ENCODE data around the gene KIAA0513.

The KIAA0513 gene, protein sequence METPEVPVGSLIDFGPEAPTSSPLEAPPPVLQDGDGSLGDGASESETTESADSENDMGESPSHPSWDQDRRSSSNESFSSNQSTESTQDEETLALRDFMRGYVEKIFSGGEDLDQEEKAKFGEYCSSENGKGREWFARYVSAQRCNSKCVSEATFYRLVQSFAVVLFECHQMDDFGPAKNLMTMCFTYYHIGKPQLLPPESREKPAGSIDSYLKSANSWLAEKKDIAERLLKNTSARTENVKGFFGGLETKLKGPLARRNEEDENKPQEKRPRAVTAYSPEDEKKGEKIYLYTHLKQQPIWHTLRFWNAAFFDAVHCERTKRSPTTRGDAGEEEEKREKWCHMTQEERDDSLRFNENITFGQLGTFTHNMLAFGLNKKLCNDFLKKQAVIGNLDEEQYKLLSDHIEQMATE

DNA sequence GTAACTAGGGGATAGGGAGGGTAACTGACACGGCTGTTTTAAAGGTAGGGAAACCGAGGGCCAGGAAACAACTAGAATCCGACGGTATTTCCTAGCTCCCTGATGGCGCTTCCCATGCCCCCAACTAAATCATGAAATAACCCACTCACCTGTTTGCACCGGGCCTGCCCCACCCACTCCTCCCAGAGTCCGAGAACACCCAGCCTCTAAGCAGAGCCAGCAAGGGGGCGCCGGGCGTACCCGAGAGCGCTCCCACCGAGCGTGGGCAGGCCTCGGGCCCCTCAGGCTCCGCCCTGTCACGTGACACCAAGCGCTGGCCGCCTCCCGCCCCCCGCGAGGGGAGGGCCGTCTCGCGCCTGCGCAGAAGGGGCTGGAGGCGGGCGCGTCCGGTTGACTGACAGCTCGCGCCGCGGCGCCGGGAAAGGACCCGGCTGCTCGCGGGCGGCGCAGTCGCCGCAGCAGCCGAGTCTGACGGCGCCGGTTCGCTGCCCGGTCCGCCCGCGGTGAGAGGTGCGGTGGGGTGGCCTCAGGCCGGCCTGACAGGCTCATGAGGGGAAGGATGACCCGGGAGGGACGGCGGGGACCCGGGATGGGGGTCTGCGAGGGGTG lies at the start of gene KIAA0513:
Gene KIAA0513, plus strand, starts transcription at position 447 of the 609 bp plus-strand sequence. CDS start 39,277 bp downstream, outside the sequence.
- DNase-seq: peak; percentile 94

DNA sequence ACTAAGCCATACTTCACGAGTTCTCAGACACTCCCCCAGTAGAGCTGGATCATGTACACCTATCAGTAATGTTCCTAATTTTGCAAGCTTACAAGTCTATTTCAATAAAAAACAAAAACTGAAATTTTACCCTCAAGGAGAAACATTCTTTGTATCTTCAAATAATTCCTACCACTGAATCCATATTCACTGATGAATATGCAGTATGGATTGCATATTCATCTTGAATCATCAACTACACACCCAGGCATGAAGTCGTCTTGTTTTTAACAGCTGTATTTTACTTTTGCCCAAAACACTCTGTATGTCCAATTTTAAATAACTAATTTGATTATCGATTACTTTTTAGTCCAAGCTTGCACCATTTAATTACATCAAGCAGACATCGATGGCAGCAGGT lies 48.1 kb upstream of the KIAA0513 start:
- no peak for DNase-seq

DNA sequence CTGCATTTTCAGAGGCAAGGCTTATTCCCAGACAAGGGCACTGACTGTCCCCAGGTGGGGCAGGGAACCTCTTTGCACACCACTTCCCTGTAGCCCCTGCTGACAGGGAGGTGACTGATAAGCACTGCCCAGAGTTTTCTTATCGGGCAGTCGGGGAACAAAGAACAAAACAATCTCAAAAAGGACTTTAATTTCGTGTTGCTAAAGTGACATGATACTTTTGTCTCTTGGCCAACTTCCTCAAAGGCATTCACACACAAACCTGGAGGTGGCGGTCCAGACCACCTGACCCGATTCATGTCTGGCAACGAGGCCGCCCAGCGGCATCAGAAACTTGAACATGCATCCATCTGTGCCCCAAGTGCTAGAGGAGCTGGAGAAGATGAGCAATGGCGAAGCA lies 45.2 kb upstream of the KIAA0513 start:
- DNase-seq: peak; percentile 38

DNA sequence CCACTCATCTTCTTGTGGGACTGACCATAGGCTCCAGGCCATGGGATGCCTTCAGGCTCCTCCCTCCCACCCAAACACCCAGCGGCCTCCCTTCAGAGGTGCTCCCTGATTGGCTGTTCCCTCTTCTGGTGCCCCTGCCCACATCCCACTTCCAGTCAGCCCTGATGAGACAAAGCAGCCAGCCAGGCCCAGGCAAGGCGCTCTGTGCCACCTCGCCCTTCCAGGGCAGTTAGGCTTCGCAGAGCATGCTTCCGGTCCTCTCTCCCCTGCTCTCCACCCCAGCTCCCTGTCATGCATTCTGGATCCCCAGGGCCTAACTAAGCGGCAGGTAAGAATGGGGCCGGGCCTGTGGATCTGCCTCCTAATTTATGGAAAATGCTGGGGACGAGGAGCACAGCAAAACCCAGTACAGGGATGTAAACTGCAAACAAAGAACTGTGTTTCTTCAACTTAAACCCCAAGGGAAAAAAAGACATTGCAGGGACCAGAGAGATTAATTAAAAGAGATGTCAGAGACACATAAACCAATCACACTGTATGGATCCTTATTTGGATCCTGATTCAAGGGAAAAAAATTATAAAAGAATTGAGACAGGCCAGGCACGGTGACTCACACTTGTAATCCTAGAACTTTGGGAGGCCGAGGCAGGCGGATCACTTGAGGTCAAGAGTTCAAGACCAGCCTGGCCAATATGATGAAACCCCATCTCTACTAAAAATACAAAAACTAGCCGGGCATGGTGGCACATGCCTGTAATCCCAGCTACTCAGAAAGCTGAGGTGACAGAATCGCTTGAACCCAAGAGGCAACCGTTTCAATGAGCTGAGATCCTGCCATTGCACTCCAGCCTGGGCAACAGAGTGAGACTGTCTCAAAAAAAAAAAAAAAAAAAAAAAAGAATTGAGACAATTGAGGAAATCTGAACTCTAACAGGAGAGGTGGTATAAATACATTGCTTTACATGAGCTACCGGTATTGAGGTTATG lies 42.2 kb upstream of the KIAA0513 start:
- DNase-seq: no peak

DNA sequence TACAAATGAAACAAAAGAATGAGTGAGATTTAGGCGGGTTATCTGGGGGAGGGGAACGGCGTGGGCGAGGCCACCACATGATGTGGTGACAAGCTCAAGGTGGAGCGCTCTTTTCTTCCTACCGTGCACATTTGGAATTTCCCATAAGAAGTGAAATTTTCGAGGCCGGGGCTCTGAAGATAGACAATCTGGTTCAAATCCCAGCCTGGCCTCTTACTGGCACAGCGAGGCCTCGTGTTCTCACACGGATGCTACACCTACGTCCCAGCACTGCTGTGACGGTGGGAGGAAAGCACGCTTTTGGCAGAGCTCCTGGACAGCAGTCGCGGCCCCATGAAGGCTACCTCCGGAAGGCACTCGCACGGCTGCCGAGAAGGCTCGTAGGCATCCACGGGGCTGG lies 41.5 kb upstream of the KIAA0513 start:
- no peak for DNase-seq

DNA sequence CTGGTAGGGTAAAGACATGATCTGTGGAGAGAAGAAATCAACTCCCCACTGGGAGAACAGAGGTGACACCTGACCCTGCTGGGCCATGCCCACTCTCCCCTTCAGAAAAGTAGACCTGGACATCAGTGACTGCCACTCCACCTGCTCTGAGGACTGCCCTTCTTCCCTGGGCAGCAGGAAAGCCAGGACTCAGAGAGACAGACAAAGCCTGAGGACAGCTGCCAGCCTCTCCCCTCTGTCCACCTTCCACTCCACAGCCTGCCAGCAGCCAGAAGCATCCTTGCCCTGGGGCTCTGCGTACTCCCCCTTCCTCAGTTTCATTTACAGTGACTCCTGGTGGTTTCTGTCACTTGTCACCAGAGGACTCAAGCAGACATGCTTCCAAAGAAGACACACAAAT lies 40.7 kb upstream of the KIAA0513 start:
- no peak for DNase-seq

DNA sequence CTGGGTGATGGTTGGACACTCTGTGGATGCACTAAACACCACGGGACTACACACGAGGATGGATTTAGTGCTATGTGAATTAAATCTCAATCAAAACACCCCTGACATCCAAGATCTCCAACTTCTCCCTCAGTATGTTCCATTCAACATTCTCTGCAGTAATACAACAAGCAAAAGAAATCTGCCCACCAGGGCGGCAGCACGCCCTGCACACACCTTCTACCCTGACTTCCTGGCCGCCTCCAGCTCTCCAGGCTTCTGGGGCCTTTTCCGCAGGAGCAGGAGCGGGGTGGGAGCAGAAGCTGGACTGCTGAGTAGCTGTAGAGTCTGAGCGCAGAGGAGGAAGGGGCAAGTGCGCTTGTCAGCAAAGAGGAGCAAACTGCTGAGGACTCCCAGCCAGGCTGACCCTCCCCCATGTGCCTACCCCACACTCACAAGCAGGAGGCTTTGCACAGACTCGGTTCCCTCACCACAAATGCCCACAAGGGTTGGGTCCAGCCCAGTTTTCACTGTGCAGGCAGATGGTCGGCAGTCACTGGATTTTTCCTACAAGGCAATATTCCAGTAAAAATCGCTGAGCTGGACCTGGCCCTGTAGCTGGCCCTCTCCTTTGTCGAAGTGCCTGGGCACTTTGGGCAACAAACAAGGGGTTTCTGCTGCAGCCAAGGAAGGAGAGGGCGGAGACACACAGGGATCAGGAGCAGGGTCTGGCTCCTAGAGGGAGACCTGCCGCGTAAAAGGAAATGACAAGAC lies 39.1 kb upstream of the KIAA0513 start:
- DNase-seq: no peak

DNA sequence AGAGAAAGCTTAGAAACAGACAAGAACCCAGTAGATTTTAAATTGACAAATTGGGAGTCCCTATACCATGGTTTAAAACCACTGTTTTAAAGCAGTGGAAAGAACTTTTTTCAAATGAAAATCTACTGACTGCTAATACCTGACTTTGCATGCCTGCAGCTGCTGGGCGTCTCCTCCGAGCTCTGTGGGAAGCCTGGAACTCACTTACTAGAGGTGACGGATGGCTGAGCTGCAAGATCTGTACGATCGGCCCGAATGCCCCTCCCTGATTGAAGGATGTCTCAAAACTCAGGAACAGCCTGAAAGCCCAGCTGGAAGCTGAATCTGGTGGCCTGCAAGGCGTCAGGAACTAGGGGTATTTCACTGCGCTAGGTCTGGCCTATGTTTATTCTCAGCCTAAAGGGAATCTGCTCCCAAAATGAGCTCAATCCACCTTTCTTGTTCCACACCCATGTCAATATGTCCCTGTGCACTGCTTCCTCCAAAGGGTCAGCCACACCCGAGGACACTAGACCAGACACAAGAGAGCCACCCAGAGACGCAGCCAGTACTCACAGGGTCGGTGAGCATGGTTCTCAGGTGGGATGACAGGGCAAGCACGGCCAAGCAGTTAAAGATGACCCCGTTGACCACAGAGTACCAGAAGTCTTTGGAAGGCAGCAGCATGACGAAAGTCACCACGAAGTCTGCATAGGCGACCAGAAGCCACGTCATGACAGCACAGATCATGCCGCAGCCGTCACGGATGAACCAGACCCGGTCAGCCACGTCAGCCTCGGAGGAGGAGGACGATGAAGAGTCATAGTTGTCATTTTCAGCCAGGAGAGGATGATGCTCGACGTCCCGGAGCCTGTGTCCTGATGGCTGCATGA lies 37.6 kb upstream of the KIAA0513 start:
- DNase-seq: no peak

DNA sequence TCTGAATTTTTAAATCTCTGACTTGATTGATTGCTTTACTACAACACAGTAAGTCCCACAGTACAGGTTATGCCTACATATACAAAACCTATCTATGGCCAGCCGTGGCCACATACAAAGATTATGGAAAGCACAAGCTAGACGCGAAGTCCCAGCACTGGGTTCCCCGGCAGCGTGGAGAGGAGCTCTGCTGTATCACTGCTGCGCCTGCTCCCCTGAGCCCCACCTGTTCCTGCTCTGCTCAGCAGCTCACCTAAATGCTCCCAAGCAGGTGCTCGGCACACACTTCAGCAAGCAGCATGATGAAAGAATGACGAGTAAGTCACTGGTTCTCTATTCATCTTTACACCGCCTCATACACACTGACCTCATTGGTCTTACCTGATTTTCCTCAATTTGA lies 36.8 kb upstream of the KIAA0513 start:
- no peak for DNase-seq

DNA sequence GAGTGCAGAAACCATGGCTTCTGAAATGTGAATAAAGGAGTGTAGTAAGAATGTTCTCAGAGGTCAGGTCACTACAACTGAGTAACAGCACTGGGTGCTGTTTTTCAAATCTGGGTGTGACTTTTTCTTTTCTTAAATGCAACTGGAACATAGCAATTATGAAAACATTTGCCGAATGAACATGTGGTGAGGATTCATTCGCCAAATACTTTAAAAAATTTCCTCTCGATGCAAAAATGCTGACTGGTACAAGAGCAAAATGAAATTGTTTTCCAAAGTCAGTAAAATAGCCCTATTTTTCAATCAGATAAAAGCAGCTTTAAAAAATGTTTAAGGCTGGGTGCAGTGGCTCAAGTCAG lies 34.9 kb upstream of the KIAA0513 start:
- no peak for DNase-seq

DNA sequence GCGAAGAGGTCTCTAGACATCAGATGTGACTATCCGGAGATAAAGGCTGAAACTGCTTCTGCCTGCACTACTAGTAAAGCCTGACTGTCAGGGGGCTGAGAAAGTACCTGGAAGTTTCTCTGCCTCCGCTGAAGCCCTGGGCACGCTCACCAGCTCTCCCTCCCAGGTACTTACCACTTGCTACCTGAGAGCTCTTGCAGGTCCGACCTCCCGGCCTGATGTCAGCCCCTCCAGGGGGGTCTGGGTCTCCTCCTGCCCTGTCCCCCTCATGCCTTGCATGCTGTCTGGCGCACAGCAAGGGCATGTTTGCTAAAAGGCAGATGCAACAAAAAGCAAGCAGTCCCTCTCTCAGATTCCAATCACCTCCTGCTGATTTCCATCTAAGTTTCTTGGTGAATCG lies 33.7 kb upstream of the KIAA0513 start:
- DNase-seq: no peak

DNA sequence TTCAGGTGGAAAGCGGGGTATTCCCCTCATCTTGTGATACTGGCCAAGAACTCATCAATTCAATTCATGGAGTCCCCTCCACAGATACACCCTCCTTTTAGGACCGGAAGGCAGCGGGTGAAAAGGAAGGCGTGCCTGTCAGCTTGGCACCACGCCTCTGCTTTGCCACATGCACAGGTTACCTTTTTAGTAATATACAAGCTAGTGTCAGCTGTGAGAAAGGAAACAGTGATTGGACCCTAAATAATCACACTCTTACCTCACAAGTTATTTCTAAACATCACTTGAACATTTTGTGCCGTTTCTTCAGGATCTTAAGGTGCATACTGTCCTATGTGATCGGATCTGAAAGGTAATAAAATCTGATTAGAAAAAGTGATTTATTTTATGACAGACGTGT lies 31.9 kb upstream of the KIAA0513 start:
- DNase-seq: no peak

DNA sequence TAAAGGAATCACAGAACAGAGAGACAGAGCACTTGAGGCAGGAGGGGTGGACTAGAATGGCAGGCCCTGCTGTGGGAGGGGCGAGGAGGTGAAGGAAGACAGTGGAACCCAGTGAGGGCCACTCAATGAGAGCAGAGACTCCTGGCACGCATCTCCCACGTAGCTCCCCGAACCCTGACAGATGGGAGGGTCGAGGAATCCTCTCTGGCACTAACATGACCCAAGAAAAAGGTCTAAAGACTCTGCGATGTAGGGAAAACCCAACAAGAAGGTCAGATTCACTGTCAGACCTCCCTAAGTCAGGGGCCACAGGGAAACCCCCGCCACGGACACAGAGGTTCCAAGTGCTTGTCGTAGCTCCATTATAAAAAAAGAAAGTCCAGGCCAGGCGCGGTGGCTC lies 31.2 kb upstream of the KIAA0513 start:
- no peak for DNase-seq

DNA sequence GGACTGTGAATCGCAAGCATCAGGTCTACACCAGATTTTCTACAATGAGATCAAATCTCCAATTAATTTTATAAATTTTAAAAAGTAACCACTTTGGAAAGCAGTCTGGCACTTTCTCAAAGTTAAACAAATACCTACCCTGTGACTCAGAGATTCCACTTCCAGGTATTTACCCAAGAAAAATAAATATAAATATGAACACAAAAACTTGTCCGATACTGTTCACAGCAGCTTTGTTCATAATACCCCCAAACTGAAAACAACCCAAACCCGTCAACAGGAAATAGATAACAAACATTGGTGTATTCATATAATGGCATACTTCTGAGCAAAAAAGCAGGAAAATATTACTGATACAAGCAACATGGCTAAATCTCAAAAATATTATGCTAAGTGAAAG lies 28.4 kb upstream of the KIAA0513 start:
- no peak for DNase-seq

DNA sequence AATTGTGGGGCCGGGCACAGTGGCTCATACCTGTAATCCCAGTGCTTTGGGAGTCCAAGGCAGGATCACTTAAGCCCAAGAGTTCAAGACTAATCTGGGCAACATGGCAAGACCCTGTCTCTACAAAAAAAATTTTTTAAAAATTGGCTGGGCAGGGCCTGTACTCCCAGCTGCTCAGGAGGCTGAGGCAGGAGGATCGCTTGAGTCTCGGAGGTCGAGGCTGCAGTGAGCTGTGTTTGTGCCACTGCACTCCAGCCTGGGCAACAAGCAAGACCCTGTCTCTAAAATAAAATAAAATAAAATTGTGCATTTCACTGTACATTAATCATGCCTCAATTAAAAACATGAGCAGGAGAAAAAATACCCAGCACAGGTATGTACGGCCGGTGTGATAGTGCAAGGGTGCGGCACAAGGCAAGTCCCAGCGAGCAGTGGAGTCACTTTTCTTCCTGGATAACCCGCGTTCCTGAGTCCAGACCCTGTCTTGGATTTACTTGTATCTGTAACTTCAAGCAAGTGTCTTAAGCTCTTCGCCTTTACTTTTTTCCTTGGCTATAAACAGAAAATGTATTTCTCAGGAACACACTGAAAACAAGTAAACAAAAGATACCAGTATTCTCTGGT lies 27.6 kb upstream of the KIAA0513 start:
- DNase-seq: no peak

DNA sequence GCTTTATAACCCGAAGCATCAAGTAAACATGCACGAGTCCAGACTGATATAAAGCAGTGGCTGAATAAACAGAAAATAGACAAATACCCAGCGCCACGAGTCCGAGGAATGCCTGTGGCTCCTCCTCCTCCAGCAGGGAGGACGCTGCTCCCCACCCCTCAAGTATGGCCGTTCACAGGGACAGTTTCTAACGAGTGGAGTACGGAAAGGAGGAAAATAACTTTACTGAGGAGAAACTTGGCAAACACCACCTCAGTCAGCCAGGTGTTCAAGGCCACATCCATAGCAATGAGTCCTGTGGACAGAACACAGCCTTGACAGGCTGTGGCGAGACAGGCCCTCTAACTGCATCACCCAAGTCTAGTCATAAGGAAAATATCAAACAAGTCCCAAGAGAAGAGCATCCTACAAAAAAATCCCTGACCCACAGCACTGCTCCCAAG lies 25.5 kb upstream of the KIAA0513 start:
- no peak for DNase-seq

DNA sequence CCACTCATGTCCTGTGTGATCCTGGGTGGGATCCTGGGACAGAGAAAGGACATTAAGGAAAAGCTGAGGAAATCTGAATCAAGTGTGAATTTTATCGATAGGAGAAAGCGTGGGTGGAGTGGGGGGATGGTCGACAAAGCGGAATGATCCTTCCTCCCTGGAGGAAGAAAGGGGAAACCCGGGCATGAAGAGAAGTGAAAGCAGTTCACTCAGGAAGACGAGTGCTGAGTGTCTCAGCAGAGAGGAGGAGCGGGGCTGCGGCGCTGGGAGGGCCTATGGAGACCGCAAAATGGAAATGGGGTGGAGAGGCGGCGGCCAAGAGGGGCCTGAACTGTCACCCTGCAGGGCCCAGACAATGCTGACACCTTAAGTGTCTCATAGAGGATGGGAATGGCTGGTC lies 25.0 kb upstream of the KIAA0513 start:
- DNase-seq: peak; percentile 42

DNA sequence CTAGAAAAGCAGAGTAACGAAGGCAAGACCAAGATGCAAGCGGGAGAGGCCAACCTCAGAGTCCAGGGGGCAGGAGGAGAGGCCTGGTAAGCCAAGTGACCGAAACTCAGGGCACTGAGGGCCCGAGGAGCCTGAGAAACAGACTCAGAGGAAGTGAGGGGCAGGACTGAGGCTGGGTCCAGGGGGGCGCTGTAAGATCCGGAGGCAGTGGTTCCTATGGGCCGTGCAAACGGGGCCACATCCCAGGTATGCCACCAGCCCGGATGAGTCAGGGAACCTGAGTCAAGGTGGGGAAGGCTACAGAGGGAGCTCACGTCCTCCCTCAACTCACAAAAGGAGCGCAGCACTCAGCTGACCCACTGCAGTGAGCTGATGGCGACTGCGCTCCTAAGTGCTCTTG lies 24.5 kb upstream of the KIAA0513 start:
- no peak for DNase-seq

DNA sequence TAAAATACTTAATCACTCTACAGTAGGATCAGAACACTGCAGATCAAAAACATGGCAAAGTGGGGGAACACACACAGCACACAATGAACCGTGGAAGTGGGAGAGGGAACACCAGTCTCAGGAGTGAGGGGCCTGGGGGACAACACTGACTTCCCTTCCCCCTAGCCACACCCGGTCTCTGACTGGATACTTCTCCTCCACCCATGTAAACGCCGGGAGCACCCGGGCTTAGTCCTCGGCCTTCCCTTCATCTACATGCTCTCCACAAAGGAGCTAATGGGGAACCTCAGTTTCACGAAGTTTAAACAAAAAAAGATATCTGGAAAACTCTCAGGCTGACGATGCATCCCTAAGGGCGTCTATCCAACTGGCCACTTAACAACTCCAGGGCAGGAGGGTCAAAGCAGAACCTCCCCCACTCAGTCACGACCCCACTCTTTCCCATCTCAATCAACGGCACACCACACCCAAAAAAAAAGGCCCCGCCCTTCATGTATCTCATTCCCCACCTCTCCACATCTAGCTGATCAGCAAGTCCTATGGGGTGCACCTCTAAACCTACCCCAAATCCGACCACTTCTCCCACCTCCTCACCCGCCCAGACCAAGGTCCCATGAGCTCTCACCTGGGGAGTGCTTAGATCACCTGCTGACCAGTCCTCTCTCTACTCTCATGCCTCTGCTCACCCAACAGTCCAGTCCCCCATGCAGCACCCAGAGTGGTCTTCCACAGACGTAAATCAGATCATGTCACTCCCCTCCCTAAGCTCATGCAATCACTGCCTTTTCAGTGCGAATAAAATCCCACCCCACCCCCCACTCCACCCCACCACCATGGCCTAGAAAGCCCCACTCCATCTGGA lies 23.6 kb upstream of the KIAA0513 start:
- DNase-seq: no peak

DNA sequence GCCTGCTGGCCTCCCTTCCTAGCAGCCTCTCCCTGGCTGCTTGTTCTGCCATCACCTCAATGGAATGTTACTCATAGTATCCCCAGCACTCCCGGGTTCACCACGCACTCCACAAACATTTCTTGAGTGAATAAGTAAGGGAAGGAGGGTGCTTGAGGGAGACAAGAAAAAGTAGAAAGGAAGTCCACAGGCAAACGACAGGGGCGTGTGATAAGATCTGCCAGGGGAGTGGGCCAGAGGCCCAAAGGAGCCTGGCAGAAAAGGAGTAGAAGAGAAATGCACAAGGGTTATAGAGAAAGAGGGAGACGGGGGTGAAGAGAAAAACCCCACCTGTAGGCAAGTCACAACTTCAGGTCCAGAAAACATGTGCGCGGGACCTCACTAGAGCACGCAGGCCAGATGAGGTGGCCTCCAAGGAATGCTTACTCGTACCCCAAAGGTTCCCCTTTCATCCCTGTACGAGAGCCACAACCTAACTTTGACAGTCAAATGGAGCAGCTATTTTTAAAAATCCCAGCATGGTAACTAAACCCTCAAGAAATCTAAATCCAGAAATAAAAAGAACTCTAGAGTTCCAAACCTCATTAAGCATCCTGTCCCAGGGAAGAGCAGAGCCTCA lies 22.9 kb upstream of the KIAA0513 start:
- no peak for DNase-seq
